Uterus (tissue), 2 donors: ENCODE measurements around the gene E2F1.

Experiments used
- CTCF ChIP-seq, 4 experiments: fragments of 200-600 bp in 2 of 4; fragments of 450-650 bp in 2 of 4; sonication (generic) in 2 of 4; IDR thresholded peaks; one replicate each; pipeline ENCODE4 v1.5.1; 2016 to 2019; ENCODE audit warnings: antibody characterized with exemption in 4 of 4, mild to moderate bottlenecking in 2 of 4, moderate library complexity in 1 of 4
- POLR2A ChIP-seq, 2 donors: fragments of 450-650 bp; IDR thresholded peaks; one replicate each; pipeline ENCODE4 v1.6.1; 2016; ENCODE audit warnings: antibody characterized with exemption in 2 of 2, mild to moderate bottlenecking in 1 of 2, moderate library complexity in 1 of 2

GRCh38 chr20:33667245-33667675 is 18.9 kb downstream of the E2F1 start:
- TF ChIP-seq POLR2A (IDR thresholded peaks at IDR 0.05), result no peak
- no peak for TF ChIP-seq CTCF (IDR thresholded peaks at IDR 0.05)
